ENCODE measurements around the gene RPL32.

The RPL32 gene

DNA sequence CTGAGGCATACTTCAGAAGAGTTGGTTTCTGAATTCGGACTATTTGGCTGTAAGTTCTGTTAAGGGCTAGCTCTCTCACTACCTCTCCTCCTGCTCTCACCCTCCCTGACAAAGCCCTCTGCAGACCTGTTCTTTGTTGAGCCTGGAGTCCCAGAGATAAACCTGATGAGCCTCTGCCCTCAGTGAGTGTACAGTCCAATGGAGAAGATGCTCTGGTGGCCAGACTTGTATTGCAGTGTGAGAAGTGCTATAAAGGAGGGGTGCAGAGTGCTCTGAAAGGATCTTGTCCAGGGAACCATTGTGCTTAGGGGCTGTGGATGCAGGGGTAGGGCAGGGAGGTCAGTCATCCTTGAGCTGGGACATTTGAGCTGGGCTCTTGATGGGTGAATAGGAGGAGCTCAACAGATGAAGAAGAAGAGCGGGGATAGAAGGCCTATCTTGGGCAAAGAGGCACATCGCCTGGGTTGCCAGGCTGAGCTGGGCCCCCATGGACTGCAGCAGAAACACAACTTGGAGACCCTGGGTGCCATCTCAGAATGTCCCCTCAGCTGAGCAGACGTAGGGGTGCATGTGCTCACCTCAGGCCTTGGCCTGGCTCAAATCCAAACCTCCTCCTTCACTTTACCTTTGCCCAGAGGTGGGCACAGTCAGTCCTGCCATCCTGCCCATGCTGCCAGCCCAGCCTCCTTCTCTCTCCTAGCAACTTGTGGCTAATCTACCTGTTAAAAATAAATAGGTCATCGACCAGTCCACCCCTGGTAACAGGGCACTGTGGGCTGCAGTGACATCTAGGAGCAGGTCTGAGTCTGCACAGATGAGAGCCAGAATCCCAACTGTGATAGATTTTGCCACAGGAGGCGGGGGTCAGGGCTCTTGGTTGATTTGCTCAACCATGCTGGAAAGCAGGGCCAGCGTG lies 41.6 kb downstream of the RPL32 start:
- H3K4me3 ChIP-seq (ENCODE audit: control insufficient read depth, low read depth, low read length) = no peak overlapping the region
- DNase-seq (ENCODE audit: low read depth) = no peak
- TF ChIP-seq CTCF (IDR thresholded peaks at IDR 0.05; ENCODE audit: control insufficient read depth, insufficient read depth, low read depth, low read length, missing control alignments) = no peak

- no peak for DNase-seq (ENCODE audit: low read depth)
- no peak for TF ChIP-seq CTCF (IDR thresholded peaks at IDR 0.05; ENCODE audit: control insufficient read depth, insufficient read depth, low read depth, low read length, missing control alignments)
Observed at GRCh38 chr3:12798559-12799179, 42.7 kb downstream of the RPL32 start.

DNA sequence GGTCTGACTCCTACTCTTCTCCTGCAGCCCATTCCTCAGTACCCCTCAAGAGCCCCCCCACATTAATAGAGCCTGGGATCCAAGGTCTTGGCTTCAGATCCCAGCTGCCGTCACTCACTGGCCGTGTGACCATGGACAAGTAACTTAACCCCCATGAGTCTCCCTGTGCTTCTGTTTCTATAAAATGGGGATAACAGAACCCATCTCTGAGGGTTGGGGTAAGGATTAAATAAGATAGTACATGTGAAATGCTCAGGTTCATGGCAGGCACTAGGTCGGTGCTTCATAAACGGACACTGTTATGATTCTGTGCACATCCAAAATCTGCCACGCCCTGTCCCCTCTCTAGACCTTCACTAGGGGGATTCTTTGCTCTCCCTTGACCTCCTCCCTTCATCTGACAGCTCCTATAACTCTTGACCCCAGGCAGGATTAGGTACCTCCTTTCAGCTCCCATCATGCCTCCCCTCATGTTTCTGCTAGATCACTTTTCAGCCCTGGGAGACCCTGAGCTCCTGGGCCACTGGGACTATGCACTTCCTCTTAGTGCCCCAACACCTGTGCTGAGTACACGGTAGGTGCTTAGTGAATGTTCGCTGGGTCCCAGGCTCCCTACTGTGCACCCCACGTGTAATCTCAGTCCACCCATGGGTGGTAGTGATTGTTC lies 43.3 kb downstream of the RPL32 start:
- no peak for TF ChIP-seq CTCF (IDR thresholded peaks at IDR 0.05; ENCODE audit: control insufficient read depth, insufficient read depth, low read depth, low read length, missing control alignments)
- no peak overlapping the region for H3K4me3 ChIP-seq (ENCODE audit: control insufficient read depth, low read depth, low read length)
- no peak for DNase-seq (ENCODE audit: low read depth)

More at GRCh38 chr3:12798559-12799179, 42.7 kb downstream of the RPL32 start:
- H3K4me3 ChIP-seq (ENCODE audit: control insufficient read depth, low read depth, low read length) = no peak overlapping the region

- no peak for TF ChIP-seq CTCF (IDR thresholded peaks at IDR 0.05; ENCODE audit: control insufficient read depth, insufficient read depth, low read depth, low read length, missing control alignments)
- no peak overlapping the region; the same call in 1 of the 2 replicates for H3K4me3 ChIP-seq (ENCODE audit: control insufficient read depth, low read depth, low read length)
- no peak for DNase-seq (ENCODE audit: low read depth)
Observed at GRCh38 chr3:12797124-12797891, 44.1 kb downstream of the RPL32 start.

GRCh38 chr3:12796171-12797123 lies 44.9 kb downstream of the RPL32 start, which contains the start of gene CAND2:
Gene CAND2 (plus strand): TSS chr3:12796680. CDS start chr3:12796721, 41 bp downstream.
- TF ChIP-seq CTCF (IDR thresholded peaks at IDR 0.05; ENCODE audit: control insufficient read depth, insufficient read depth, low read depth, low read length, missing control alignments) = no peak
- DNase-seq (ENCODE audit: low read depth) = no peak
- H3K4me3 ChIP-seq (ENCODE audit: control insufficient read depth, low read depth, low read length) = peak within 1 kb of the TSS; percentile 48

Measured in AG09309 (cell line).